Smooth muscle cell (in vitro differentiated cells): ENCODE data around the gene ZBTB42. TPM values are rescaled to one million over a fixed set of nuclear protein-coding genes. Genes with fewer than 3 reads are reported as not detected.

Source experiments
- DNase-seq: peaks from one replicate; lab custom pipeline; 2025; ENCODE audit not compliant: unreplicated experiment; lab: John Stamatoyannopoulos, UW
- H2AFZ ChIP-seq: fragments of 200-600 bp; sonication (generic); 2 replicates; pipeline ENCODE4 v1.6.0; 2016; ENCODE audit warnings: antibody characterized with exemption, low read depth, mild to moderate bottlenecking
- H3F3A ChIP-seq: fragments of 200-600 bp; sonication (generic); 2 replicates; pipeline ENCODE4 v1.6.0; 2017; ENCODE audit warnings: antibody characterized with exemption, low read depth
- H3K27ac ChIP-seq: fragments of 200-600 bp; sonication (generic); 2 replicates; pipeline ENCODE4 v1.5.1; 2016; ENCODE audit warnings: low read depth, mild to moderate bottlenecking
- H3K27me3 ChIP-seq: fragments of 200-600 bp; sonication (generic); 2 replicates; pipeline ENCODE4 v1.6.1; 2016; ENCODE audit warnings: low read depth, mild to moderate bottlenecking
- H3K36me3 ChIP-seq: fragments of 200-600 bp; sonication (generic); 2 replicates; pipeline ENCODE4 v1.5.1; 2016; ENCODE audit warnings: low read depth
- H3K4me1 ChIP-seq: fragments of 200-600 bp; sonication (generic); 2 replicates; pipeline ENCODE4 v1.5.1; 2016; ENCODE audit warnings: low read depth
- H3K4me2 ChIP-seq: fragments of 200-600 bp; sonication (generic); 2 replicates; pipeline ENCODE4 v1.6.0; 2016; ENCODE audit warnings: mild to moderate bottlenecking
- H3K4me3 ChIP-seq: fragments of 200-600 bp; sonication (generic); 2 replicates; pipeline ENCODE4 v1.5.1; 2016; ENCODE audit warnings: mild to moderate bottlenecking
- H3K79me2 ChIP-seq: fragments of 200-600 bp; sonication (generic); 2 replicates; pipeline ENCODE4 v1.6.0; 2016; ENCODE audit warnings: low read depth, mild to moderate bottlenecking
- H3K9ac ChIP-seq: fragments of 200-600 bp; sonication (generic); 2 replicates; pipeline ENCODE4 v1.6.0; 2016; ENCODE audit warnings: low read depth
- H3K9me3 ChIP-seq: fragments of 200-600 bp; sonication (generic); replicated peaks from 2 replicates; pipeline ENCODE4 v1.5.1; 2016; ENCODE audit warnings: low read depth
- H4K20me1 ChIP-seq: fragments of 200-600 bp; sonication (generic); 2 replicates; pipeline ENCODE4 v1.6.0; 2016; ENCODE audit warnings: low read depth
- WGBS: methylation state at CpG from one replicate; pipeline ENCODE4 v1.1.7; 2016; ENCODE audit warnings: low lambda C conversion rate; 5-methylcytosine and 5-hydroxymethylcytosine counted together
- polyA plus RNA-seq: library from polyadenylated mRNA; unstranded; fragments of >200 nt; fragmentation: Nextera tagmentation; extraction: Ambion mirVana; gene quantifications from 2 replicates; pipeline ENCODE4 v1.2.1, GENCODE V29; 2016
- total RNA-seq: library from RNA; depleted of rRNA; stranded (reverse); fragments of >200 nt; gene quantifications from 2 replicates; pipeline ENCODE4 v1.2.3, GENCODE V29; 2014
- TF ChIP-seq, protein P1 (sequence below): fragments of 200-600 bp; sonication (generic); IDR thresholded peaks from 2 replicates; pipeline ENCODE4 v1.5.1; 2017; ENCODE audit warnings: borderline replicate concordance, mild to moderate bottlenecking, antibody characterized with exemption; ENCODE audit not compliant: insufficient read depth, poor library complexity, severe bottlenecking

The ZBTB42 gene
- total and polyA plus RNA-seq, 2 experiments from 2014 or later: 0.72 to 1.6 TPM

DNA sequence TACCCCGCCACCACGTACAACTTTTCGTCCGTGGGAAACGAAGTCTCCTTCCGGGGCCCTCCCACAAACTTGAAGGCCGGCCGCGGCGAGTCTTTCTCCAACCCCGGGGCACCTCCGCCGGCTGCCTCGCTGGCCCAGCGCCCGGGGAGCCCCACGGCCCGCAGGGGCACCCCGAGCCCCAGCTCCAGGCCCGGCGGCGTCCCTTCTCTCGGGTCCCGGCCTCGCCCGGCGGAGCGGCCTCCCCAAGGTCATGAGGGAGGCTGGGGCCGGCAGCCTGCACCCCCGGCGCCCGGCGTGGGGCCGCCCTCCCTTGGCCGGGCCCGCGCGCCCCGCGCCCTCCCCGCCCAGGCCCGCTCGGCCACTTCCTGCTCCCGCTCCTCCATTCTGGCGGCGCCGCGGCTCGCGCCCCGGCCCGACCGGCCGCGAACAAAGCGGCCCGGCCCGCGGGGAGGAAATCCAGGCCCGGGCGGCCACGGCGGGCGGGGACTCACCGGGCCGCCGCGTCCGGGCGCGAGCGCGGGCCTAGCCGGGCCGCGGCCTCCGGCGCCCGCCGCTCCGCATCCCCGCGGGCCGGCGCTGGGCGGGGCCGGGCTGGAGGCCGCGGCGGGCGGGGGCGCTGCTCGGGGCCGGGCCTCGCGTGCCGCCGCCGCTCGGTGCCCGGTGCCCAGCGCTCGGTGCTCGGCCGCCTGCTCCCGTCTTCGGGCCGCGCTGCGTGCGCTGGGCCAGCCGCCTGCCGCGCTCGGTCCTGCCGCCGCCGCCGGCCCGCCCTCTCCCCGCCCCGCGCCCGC lies 5.7 kb upstream of the ZBTB42 start, which contains the start of gene AKT1:
TSS of gene AKT1 (minus strand) at position 756 of the 788 bp plus-strand sequence. CDS start 3,105 bp downstream, outside the sequence.
- H3F3A ChIP-seq: peaks cover 23% of the 10 kb centered on the region
- H3K27me3 ChIP-seq: no peaks in the 10 kb centered on the region
- no peaks in the 10 kb centered on the region for H3K9me3 ChIP-seq
- peak within 1 kb of the TSS; percentile 98 for H3K4me3 ChIP-seq
- TF ChIP-seq, protein P1, sequence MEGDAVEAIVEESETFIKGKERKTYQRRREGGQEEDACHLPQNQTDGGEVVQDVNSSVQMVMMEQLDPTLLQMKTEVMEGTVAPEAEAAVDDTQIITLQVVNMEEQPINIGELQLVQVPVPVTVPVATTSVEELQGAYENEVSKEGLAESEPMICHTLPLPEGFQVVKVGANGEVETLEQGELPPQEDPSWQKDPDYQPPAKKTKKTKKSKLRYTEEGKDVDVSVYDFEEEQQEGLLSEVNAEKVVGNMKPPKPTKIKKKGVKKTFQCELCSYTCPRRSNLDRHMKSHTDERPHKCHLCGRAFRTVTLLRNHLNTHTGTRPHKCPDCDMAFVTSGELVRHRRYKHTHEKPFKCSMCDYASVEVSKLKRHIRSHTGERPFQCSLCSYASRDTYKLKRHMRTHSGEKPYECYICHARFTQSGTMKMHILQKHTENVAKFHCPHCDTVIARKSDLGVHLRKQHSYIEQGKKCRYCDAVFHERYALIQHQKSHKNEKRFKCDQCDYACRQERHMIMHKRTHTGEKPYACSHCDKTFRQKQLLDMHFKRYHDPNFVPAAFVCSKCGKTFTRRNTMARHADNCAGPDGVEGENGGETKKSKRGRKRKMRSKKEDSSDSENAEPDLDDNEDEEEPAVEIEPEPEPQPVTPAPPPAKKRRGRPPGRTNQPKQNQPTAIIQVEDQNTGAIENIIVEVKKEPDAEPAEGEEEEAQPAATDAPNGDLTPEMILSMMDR: no peak
- DNase-seq: no peak
- 1% methylated on average over 40 of the region's 124 CpGs for WGBS
- H4K20me1 ChIP-seq: peaks cover 47% of the 10 kb centered on the region
- H3K36me3 ChIP-seq: no peaks in the 10 kb centered on the region
- H3K27ac ChIP-seq: peak within 1 kb of the TSS; percentile 42
- no peak within 1 kb of the TSS for H2AFZ ChIP-seq
- peaks cover 49% of the 10 kb centered on the region for H3K79me2 ChIP-seq
- peak within 1 kb of the TSS; percentile 98 for H3K4me2 ChIP-seq
- peaks cover 23% of the 10 kb centered on the region for H3K4me1 ChIP-seq
- H3K9ac ChIP-seq: peak within 1 kb of the TSS; percentile 68

DNA sequence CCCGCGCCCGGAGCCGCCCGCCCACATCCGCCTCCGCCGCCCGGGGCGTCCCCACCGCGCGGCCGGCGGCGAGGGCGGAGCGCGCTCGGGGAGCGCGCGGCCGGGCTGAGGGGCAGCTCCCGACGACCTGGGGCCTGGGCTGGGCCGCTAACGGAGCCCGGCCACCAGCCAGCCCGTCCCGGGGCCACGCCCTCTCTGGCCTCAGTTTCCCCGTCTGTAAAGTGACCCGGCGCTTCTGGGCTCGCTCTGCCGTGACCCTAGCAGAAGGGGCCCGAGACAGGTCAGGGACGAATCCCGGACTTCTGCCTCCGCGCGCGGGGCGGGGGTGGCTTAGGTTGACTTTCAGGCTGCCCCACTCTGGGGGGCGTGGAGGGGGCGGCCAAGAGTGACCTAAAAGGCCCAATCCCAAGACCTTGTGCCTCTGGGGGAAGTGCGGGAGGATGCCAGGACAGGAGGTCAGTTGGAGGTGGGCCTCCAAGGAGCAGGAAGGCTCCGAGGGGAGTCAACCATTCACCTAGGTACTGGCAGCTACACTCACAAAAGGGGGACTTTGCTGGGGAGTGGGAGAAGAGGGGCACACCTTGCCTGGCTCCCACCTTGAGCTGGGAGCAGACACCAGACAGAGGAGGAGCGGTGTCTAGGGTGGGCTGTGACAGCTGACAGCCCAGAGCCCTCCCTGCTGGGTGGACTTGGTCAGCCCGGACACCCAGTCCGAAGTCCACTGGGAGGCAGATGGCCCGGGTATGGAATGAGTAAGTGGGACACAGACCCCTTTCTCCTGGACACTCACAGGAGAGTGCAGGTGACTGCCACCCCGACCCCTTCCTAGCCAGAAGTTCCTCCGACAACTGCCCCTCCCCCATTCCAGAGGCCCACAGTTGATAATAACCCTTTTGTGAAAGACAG lies 4.9 kb upstream of the ZBTB42 start:
- no peaks in the 10 kb centered on the region for H3K36me3 ChIP-seq
- no peak overlapping the region for H2AFZ ChIP-seq
- H3K4me2 ChIP-seq: peak overlapping the region; percentile 87
- H3K4me3 ChIP-seq: peak overlapping the region; percentile 49
- no peak for DNase-seq
- TF ChIP-seq, protein P1: no peak
- peaks cover 23% of the 10 kb centered on the region for H3F3A ChIP-seq
- no peaks in the 10 kb centered on the region for H3K9me3 ChIP-seq
- WGBS: 36% methylated on average over 17 of the region's 55 CpGs
- peaks cover 38% of the 10 kb centered on the region for H4K20me1 ChIP-seq
- peak overlapping the region; percentile 38 for H3K27ac ChIP-seq
- H3K27me3 ChIP-seq: no peaks in the 10 kb centered on the region
- H3K79me2 ChIP-seq: peaks cover 40% of the 10 kb centered on the region
- peaks cover 25% of the 10 kb centered on the region for H3K4me1 ChIP-seq
- H3K9ac ChIP-seq: no peak overlapping the region

DNA sequence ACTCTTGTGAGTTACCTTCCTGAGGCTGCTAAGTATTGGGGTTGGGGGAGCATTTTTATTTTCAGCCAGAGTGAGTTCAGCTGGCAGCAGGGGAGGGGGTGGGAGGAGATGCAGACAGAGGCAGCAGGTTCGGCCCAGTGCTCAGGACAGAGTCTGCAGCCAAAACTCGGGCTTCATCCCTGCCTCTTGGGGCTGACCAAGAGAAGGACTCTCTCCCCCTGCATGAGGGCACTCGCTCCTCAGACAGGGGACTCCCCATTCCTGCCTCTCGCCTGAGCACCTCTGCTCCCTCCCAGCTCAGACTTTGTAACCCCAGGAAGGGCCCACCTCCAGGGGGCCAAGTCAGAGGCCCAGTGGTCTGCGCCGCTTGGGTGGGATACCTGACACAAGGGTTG lies 4.2 kb upstream of the ZBTB42 start:
- Histone ChIP-seq H3K36me3 (no peaks in the 10 kb centered on the region), H3K9ac (no peak overlapping the region), H3K4me1 (peaks cover 31% of the 10 kb centered on the region), H3K79me2 (peaks cover 34% of the 10 kb centered on the region), H2AFZ (no peak overlapping the region), H3K27me3 (no peaks in the 10 kb centered on the region), H3K9me3 (no peaks in the 10 kb centered on the region), H4K20me1 (peaks cover 37% of the 10 kb centered on the region), H3F3A (peaks cover 23% of the 10 kb centered on the region), H3K4me3 (no peak overlapping the region), H3K4me2 (no peak overlapping the region), H3K27ac (no peak overlapping the region)
- DNase-seq: no peak
- 88% methylated on average over 6 of the region's 6 CpGs for WGBS
- TF ChIP-seq, protein P1: no peak
